Fibroblast of upper back skin (primary cell): ENCODE data around the gene MORC2.

Experiments used
- DNase-seq: peaks from one replicate; pipeline ENCODE4 v3.0.0-alpha.2; 2013

The MORC2 gene

DNA sequence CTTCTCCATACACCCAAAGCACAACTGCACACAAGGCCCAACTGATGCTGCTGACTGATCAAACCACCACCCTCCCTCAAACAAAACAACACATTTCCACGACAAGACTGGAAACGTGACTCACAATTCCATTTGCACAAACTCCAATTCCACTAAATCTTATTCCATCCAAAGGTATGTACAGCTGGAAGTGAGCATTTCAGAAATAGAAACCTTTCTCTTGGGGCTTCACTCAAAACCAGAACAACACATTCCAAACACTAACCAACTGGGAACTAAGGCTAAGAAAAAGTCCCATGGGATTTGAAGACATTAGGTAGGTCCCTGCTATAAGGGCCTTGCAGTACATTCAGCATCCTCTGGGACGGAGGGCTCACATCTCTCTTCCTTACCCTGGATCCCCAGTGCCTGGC is 19.6 kb downstream of the MORC2 start:
- DNase-seq, result peak; percentile 43

DNA sequence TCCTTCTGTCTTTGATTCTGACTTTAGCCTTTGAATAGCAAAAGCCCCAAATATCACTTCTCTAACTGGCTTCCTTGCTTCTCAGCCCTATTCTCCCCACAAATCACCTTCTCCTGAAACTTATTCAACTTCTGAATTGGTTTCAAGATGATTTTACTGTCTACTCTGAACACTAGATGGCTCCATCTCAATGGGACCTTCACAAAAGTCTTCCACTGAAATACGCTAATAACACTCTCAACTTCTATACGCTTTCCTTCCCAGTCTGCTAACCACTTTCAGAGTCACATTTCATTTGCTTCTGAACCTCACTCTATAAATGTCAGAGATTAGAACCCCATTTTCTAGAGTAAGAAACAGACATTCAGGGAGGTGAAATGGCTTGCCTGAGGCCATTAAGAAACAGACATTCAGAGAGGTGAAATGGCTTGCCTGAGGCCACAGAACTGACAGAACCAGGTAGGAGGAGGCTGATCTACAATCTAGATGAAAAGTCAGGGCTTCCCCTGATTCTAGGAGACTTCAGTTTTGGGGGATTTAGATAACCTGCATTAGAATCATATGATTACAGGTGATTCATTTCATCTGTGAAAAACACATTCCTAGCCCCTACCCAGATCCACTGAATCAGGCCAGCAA is 20.6 kb downstream of the MORC2 start:
- peak; percentile 56 for DNase-seq

DNA sequence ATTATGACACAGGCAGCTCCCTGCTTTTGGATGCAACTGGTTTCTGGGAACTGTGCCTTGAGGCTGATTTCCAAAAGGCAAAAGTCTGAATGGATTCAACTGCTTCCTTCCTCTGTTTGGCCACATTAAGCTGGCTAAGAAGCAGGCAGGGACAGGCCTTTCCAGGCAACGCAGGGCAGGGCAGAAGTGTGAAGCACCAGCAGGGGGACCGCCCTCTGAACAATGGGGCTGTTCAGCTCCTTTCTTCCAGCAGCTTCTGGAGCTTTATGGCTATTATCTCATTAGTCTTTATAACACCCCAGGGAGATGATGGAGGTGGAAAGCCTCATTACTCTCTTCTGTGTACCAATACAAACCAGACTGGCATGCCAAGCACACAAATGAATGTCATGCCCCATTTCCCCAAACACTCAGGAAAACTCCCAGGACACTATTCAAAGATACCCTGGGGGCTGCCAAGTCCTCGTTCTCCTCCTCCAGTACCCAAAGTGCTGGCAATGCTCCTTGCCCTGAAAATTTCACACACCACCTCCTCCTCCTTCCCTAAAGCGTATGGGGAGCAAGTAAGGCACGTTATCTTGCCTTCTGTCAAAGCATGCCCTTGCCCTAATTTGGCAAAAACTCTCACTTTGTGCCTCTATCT is 21.3 kb downstream of the MORC2 start:
- DNase-seq, result no peak

DNA sequence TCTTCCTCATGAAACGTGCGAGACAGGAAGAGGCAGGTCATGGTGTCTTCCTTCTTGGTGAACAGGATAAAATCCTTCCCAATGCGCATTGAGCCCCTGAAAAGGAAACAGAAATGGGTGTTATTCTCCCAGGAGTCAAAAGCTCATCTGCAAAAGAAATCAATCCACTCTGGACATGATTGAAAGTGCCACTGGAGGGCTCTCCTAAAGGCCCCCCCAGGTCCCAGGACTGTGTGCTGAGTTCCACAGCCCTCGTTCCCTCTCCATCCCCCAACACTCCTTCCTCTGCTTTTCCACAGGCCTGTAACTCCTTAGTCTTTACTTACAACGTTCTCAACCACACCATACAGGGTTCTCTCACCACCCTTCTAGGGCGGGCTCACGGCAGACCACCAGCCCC is 22.2 kb downstream of the MORC2 start:
- no peak for DNase-seq

DNA sequence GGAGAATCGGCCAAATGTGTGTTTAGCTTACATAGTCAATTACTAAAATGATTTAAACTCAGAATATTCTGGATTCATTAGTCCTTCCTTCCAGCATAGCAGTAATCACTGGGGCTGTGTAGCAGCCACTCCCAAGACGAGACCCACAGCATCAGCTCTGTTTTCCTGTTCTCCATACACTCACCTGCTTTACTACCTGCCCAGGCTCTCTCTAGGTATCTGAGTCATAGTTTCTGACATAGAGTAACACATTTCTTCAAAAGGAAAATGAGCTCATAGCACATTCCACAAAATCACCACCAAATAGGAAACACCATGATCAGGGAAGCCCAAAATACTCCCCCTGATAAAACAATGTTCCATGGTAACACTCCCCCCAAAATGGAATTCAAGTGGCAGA is 22.9 kb downstream of the MORC2 start:
- DNase-seq, result no peak

DNA sequence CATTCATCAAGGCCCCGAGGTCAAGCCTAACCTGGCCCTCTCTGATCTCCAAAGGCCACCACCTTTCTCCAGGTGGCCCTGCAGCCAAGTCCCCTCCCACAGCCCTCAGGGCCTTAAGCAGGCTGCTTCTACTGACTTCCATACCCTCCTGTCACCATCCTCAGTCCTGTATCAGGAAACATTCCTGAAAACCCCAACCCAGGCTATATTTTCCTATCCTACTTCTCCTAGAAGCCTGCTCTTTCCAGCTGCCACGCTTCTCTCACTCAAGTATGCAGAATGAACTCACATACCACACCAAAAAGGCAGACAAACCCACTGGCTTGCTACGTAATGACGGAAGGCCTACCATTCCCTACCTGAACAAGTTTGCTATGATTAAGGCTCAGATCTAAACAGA is 23.6 kb downstream of the MORC2 start:
- DNase-seq, result no peak

DNA sequence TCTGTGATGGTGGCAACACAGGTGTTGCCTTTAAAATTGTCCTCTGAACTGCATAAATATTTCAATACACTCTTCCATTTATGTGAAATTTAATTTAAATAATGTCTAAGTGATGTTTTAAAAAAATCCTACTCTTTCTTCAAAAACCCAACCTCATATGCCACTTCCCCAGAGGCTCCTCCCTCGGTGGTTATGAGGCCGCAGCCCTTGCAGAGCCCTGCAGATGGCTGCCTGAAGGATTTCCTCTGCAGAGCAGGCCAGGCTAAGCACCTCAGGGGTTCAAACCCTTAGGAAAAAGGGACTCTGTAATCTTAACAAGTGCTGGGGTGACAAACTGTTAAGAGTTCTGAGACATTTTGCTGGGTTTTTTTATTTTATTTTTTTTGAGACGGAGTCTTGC is 25.2 kb downstream of the MORC2 start:
- DNase-seq, result no peak

DNA sequence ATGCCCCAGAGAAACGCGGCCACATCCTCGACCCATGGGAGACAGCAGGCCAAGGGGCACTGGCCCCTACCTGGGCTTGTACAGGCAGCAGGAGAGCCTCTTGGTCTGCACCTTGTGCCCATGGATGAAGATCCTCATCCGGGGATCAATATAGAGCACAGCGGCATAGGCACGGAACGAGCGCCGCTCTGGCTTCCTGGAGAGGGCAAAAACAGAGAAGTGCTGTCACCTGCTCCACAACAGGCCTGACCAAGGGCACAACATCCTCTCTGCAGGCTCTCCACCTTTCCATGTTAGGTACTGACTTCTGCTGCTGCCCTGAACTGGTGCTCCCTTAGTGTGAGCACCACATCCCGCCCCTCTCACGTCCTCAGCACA is 27.2 kb downstream of the MORC2 start:
- no peak for DNase-seq

DNA sequence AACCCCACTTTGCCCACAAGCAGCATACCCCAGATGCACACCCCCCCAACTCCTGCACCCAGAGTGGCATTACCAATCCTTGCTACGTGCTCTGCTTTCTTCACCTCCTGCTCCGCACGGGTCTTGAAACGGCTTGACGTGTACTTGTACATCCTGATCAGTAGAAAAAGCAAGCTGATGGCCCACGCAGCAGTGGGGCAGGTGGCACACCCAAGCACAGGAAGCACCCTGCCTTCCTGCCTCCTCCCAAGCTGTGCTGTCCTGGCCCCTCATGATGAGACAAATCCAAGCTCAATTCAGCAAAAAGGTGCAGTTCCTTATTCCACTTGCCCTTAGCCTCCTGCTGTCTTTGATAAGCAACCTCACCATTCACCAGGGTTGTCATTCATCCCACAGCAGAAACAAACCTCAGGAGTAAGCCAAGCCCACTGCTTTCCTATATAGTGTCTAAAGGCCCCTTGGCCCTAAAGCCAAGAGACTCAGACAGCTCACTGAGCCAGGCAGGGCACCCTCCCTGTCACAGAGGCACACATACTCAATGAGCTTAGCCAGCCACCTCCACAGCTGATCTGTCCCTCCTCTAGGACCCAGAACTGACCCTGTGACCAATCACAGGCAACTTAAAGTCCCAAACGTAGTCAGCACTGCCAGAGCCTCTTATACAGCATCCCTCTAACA is 27.8 kb downstream of the MORC2 start:
- no peak for DNase-seq

DNA sequence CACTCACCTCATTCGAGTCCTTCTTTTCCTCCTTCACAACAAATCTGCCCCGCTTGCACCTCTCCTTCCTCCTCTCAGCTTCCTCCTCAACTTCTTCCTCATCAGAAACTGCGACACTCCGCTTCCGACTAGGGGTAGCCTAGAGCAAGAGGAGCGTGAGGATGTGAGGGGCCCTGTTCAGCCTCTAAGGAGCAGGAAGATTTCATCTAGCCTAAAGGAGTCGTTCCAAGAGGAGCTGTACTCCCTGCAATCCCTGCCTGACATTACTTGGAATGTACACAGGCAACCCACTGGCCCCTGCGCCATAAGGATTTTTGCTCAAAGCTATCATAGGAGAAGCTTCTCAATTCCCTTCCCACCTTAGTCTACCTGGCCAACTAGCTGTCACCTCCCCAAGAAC is 34.5 kb downstream of the MORC2 start:
- DNase-seq, result no peak

DNA sequence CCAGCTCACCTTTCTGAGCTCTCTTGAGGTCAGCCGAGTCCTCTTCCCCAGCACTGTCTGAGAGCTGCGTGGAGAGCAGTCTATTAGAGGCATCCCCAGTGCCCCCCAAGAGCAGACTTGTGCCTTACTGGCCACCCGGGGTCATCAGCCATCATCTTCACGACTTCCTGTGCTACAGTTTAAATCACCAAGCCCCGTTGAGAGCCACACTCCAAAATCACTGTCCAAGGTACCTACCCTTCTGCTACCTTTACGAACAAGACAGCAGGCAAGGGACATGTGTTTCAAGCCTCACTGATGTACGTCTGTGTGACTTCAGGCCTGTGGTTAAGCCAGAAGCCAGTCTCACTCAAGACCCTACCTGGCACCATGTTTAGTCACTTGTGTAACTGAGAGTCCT is 35.1 kb downstream of the MORC2 start:
- DNase-seq, result no peak

DNA sequence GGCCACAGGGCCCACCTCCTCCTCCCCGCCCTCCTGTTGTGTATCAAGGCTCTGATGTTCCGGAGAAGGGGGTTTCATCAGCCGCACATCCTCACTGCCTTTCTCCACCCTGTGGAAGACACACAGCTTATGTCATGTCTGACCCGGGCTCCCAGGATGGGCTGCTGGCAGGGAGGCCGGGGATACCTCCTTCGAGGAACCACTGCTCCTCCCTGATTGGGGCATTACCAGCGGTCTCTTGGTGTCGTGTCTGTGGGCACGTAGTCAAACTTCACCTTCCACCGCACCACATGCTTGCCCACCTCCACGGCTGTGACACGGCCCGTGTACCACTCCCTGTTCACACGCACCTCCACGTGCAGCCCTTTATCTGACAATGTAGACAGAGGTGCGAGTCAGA is 35.9 kb downstream of the MORC2 start:
- no peak for DNase-seq

DNA sequence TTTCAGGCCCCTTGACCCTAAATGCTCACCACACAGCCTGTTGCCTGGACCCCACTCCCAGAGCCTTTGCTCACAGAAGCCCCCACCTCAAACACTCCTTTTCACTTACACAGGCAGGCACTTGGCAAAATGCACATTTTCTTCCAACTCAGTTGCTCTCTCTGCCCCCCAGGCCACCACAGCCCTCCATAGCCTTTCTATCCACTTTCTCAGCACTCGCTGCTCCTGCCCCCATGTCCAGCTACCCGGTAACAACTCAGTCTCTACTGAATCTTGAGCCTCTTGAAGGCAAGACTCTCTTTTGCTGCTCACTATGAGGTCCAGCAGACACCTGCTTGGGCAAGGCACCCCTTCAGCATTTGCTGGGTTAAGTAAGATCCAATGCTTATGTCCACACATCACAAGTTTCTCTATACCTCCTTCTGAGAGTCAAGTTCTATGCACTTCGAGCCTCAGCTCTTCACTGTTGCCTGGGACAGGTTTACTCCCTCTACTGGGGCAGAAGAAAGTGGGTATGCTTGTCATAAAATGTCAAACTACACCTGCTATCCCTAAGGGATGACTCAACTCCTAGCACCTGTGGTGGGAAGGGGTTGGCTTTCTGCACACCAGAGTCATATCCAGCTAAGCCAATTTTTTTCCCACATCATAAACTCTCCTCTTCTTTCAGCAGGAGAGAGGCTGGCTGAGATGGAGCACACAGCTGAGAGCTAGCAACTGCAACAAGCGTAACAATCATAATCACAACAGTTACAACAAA is 36.9 kb downstream of the MORC2 start:
- no peak for DNase-seq

DNA sequence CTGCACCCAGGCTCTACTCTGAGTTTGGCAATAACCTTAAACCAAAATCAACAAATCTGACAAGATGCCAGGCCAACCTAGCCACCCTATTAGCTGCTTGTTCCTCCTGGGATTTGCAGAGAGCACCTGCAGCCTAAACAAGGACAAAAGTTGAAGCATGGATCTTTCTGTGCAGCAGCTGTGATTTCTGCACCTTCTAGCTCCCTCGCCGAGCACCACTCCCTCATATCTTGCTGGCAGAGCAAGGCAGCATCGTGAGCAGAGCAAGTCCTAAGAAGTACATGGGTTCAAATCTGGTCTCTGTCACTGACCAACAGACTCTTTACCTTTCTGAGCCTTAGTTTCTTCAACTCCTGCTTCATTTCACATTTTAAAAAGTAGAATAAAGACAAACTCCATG is 38.3 kb downstream of the MORC2 start:
- no peak for DNase-seq

DNA sequence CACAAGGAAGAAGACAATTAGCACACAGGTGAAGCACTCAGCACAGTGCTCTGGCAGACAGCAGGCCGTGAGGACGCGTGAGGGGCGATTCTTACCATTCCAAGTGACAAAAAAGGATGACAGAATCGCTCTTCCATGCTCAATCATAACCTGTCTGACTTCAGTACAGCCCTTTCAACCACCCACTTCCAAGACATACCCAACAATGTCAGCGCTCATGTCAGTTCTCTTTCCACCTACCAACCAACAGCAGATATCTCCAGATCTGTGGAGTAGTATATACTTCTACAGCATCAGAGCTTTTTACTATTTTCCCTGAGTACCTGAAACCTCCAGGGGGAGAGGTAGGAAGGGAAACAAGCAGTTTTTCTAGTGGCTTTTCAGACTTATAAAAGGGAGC is 40.2 kb downstream of the MORC2 start:
- DNase-seq, result no peak

DNA sequence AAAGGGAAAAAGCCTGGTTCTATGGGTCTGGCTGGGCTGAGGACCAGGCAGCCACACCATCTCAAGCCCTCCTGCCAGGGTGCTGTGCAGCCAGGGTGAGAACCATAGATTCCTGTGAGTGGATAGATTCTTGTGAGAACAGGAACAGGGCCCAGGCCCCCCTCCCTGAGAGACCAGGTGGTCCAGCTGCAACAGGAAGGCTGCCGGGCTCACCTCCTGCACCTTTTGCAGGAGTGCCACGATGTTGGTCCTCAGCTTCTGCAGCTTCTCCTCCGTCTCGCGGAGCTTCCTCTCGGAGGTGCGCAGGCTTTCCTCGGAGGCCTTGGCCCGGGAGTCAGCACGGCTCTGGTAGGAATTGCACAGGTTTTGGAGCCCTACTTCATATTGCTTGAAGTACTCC is 40.8 kb downstream of the MORC2 start:
- no peak for DNase-seq

DNA sequence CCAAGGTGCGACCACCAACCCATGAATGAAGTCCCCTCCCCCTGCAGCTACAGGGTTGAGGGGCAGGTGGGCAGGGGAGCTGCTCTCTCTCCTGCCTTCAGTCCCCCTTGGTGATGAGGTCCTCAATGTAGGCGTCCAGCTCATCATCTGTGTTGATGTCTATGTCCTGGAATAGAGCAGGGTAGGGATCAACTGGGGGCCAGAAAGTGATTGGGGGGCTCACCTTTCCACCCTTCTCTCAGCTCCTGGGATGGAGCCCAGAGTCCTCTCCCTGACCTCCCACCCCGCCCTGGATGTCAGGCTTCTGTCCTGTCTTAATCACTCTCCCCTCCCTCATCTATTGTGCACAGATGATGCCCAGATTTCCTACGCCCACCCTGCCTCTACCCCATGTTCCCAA is 41.9 kb downstream of the MORC2 start:
- DNase-seq, result no peak

DNA sequence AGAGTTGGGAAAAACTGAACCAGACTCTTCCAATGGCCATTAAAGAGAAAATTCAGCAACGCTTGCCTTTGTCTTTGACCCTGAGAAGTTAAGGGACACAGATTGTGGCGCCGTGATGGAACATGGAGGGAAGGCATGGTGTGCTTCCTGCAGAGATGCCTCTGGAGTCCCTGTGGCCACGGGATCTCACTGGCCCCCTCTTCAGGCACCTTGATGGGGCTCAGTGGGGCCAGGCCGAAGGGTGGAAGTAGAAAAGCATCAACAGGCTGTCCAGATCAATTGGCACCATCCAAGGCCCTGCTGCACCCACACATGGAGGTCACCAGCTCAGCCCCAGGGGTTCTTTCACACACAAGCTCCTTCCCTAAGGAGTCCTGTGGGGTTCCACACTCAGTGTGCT is 42.9 kb downstream of the MORC2 start:
- no peak for DNase-seq

DNA sequence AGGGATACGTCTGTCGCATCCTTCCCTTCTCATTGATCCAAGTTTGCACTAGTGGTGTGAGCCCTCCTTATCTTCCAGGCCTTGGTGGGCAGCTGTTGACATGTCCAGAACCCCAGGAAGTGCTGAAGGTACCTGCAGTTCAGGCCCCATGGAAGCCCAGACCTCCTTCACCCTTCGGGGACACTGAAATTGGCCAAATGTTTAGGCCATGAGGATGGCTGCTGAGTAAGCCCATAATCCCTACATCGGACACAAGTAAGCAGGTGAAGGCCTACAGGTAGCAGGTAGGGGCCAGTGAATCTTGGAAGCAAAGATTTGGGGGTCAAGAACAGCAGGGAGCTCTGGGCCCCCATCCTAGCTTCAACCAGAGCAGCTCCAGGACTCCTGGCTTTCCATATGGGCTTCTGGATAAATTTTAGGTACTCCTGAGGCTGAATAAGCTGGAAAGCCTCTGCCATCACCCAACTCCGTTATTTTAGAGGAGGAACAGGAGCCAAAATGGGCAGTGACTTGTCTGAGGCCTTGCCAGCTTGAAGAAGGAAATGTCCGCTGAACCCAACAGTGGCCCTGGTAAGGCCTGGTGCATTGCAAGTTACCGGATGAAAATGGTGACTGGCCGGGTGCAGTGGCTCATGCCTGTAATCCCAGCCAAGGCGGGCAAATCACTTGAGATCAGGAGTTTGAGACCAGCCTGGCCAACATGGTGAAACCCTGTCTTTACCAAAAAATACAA is 45.2 kb downstream of the MORC2 start:
- no peak for DNase-seq

DNA sequence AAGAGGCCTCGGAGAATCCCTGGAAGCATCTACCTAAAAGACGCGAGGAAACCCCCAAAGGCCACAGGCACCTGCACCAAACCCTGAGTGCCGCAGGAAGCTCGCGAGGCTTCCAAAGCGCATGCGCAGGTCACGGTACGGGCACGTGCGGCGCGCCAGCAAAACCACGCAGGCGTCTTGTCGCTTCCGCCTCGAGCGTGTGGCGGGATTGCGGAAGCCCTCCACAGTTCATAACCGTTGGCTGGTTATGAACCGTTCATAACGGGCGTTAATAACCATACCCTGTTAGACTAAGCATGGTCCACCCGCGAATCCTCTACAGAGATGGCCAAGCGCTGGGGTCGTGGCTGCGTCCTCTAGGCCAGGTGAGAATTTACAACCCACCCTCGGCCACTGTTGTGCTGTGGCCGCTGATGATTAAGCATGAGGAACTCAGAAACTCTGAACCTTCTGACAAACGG is 46.4 kb downstream of the MORC2 start:
- DNase-seq, result peak; percentile 53

DNA sequence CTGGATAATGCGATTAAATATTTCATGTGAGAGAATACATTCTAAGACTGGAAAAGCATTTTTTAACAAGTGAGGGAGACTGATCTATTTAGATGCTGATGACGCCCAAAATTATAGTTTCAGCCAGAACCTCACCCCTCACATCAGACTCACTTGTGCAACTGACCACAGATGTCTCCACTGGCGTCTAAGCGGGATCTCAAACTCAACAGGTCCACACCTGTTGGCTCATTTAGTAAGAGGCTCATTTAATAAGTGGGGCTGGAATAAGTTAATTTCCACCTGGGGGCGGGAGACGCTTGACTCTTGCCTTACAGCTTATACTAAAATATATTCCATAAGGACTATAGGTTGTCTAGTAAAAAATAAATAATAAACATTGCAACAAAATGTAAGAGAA is 47.5 kb downstream of the MORC2 start:
- DNase-seq, result no peak

DNA sequence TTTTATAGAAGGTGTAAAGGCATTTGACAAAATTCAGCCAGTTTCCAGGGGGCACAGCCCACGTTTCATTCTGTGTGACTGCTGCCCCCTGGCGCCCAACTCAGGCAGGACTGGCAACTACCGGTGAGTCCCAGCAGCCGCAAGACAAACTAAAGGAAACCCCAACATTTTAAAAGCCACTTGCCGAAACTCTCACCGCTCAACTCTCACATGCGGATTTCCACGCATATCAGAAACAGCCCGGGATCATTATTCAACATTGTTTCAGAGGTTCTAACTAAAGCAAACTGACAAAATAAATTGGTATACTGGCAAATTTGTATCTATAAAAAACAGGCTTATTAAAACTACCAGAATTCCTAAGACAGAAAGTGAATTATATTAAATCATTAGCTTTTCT is 48.2 kb downstream of the MORC2 start:
- peak; percentile 63 for DNase-seq

DNA sequence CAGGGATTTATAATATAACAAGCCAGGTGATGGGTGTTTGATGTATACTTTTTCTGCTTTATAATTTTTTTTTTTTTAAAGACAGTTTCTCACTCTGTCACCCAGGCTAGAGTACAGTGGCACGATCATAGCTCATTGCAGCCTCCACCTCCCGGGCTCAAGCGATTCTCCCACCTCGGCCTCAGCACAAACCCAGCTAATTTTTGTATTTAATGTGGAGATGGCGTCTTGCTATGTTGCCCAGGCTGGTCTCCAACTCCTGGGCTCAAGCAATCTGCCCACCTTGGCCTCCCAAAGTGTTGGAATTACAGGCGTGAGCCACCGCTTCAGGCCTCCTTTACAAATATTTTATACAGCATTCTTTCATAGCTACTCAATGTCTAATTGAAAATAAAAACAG is 48.6 kb downstream of the MORC2 start:
- no peak for DNase-seq
